Stimulated activated CD4-positive, alpha-beta T cell treated with anti-CD3 and anti-CD28 coated beads, Interleukin-4, amount 100 ng/mL, for 24 hours (primary cell): ENCODE measurements around the gene UHRF2.
"Not testable (repeated sequence)": the region's sequence is repeated elsewhere in the genome, so short reads cannot be mapped to it uniquely, and the experiment has no call there.

Experiments
- DNase-seq: peaks from one replicate; pipeline ENCODE4 v3.0.0-alpha.2; 2020

Gene UHRF2

GRCh38 chr9:6412487-6413364 lies at the start of gene UHRF2:
Gene UHRF2, plus strand, starts transcription at chr9:6413199. Its CDS starts 292 bp downstream, at chr9:6413491.
- peak; percentile 100 for DNase-seq

GRCh38 chr9:6367128-6367890 lies 45.7 kb upstream of the UHRF2 start:
- no peak for DNase-seq

- no peak for DNase-seq
These were observed 44.2 kb upstream of the UHRF2 start for GRCh38 chr9:6368831-6369230.

- not testable (repeated sequence) for DNase-seq
These were observed 31.5 kb upstream of the UHRF2 start for GRCh38 chr9:6381477-6382012.

- no peak for DNase-seq
These were observed 30.3 kb upstream of the UHRF2 start for GRCh38 chr9:6382681-6383080.

- DNase-seq, result no peak
These were observed 29.3 kb upstream of the UHRF2 start for GRCh38 chr9:6383551-6384225.

GRCh38 chr9:6384732-6385131 lies 28.3 kb upstream of the UHRF2 start:
- DNase-seq, result no peak

GRCh38 chr9:6399071-6399470 lies 13.9 kb upstream of the UHRF2 start:
- DNase-seq, result no peak

- DNase-seq, result no peak
These were observed 7.6 kb upstream of the UHRF2 start for GRCh38 chr9:6405371-6405770.

- DNase-seq, result no peak
These were observed 5.2 kb upstream of the UHRF2 start for GRCh38 chr9:6407778-6408177.

GRCh38 chr9:6408320-6408719 lies 4.7 kb upstream of the UHRF2 start:
- DNase-seq, result no peak

GRCh38 chr9:6409811-6410210 lies 3.2 kb upstream of the UHRF2 start:
- no peak for DNase-seq

GRCh38 chr9:6410633-6411032 lies 2.4 kb upstream of the UHRF2 start:
- no peak for DNase-seq

- peak; percentile 46 for DNase-seq
These were observed 607 bp downstream of the UHRF2 start for GRCh38 chr9:6413365-6414246.

- DNase-seq, result no peak
These were observed 1.2 kb downstream of the UHRF2 start for GRCh38 chr9:6414247-6414641.

GRCh38 chr9:6415266-6415665 lies 2.3 kb downstream of the UHRF2 start:
- DNase-seq, result no peak

GRCh38 chr9:6417186-6417585 lies 4.2 kb downstream of the UHRF2 start:
- no peak for DNase-seq

GRCh38 chr9:6418764-6419163 lies 5.8 kb downstream of the UHRF2 start:
- no peak for DNase-seq

- DNase-seq, result no peak
These were observed 11.9 kb downstream of the UHRF2 start for GRCh38 chr9:6424940-6425339.

GRCh38 chr9:6426117-6426516 lies 13.1 kb downstream of the UHRF2 start:
- no peak for DNase-seq

GRCh38 chr9:6428940-6429889 lies 16.2 kb downstream of the UHRF2 start:
- DNase-seq, result peak; percentile 9
